ENCODE measurements around the gene MRFAP1L1. TPM values are rescaled to one million over a fixed set of nuclear protein-coding genes. Genes with fewer than 3 reads are reported as not detected.

MRFAP1L1 gene
- total and polyA plus RNA-seq, 9 of the 15 experiments (the other 6 are each of a cell fraction or from before 2014, with no cell fraction given), result 37.6 to 111 (median 83.8) TPM

DNA sequence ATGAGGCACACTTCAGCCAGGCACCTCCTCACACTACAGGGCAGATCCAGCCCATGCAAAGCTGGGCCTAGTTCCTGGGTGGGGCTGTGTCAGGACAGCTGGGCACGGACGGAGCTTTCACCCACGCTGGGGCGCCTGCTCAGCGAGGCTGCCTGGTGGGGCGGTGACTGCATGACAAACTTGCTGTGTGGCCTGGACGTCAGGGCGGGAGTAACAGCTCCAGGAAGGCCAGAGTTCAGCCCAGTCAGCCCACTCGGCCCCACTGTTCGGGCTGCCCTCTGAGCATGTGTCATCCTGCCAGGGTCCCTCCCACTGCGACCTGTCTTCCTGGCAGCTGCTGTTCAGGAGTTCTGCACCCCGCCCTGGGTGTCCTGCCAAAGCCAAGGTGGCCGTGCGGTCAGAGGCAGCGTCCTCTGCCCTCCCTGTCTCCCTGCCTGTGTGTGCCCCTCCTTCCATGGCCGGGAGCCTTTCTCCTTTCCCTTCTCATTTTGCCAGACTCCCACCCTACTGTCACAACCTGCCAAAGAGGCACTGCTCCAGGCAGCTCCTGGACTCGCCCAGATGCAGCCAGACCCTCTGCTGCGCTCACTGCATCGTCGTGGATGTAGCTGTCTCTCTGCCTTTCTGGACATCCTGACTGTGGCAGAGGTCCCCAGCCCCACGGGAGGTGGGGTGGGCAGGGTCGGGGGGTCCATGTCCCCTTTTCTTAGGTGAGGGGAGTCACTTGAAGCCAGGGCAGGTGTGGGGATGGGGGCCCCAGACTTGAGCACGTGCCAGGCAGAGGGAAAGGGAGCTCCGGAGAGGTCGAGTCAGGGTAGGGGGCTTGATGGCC lies 39.9 kb upstream of the MRFAP1L1 start:
- in situ Hi-C loops (cut with MboI) (no loop called here), intact Hi-C loops (cut with micrococcal nuclease) (no loop called here)
- ChIA-PET CTCF (ENCODE audit: low intra/inter-chr PET ratio) (no interaction called here), POLR2A (interaction anchor here (0.6 to 1.3 kb wide), 8 partner anchors 10 to 204 kb away, joined by 3 to 6 read pairs (median 4); partner anchors contain the start of gene MRFAP1L1)
- no TSS peak for BruUV-seq (replicated peaks)
- H3K79me2 ChIP-seq (ENCODE audit: control insufficient read depth, insufficient read depth, low read length), result no peaks in the 10 kb centered on the region
- H3K9me1 ChIP-seq (ENCODE audit: control insufficient read depth, insufficient read depth, low read length), result no peaks in the 10 kb centered on the region
- peaks cover 42 to 58% of the 10 kb centered on the region in 2 experiments for H3K4me1 ChIP-seq (replicated peaks in 1 of 2; ENCODE audit: control insufficient read depth in 2 of 2, insufficient read depth in 2 of 2, low read length in 2 of 2)
- ATAC-seq (no peak; the same call in 2 of the 3 replicates), DNase-seq (ENCODE audit: extremely low read depth in 1 of 4, low spot score in 3 of 4) (peak; percentile 44 to 56 (median 50)), FAIRE-seq (peak; percentile 62)
- H3K9me3 ChIP-seq (replicated peaks; ENCODE audit: control insufficient read depth, insufficient read depth, low read depth, low read length), result no peaks in the 10 kb centered on the region
- H4K20me1 ChIP-seq (replicated peaks; ENCODE audit: control insufficient read depth, insufficient read depth, low read length), result no peaks in the 10 kb centered on the region
- no peaks in the 10 kb centered on the region for H3K36me3 ChIP-seq (ENCODE audit: control insufficient read depth, insufficient read depth, low read length)
- no peak overlapping the region for H3K4me2 ChIP-seq (ENCODE audit: insufficient read depth, low read length)
- no peaks in the 10 kb centered on the region for H3K27me3 ChIP-seq (ENCODE audit: control insufficient read depth in 2 of 2, insufficient read depth in 2 of 2, low read length in 2 of 2)
- no peak overlapping the region for H3K4me3 ChIP-seq
- H2AFZ ChIP-seq (ENCODE audit: low read depth, low read length), result peak overlapping the region; percentile 94
- WGBS (ENCODE audit: insufficient coverage, low coverage, missing lambda C conversion rate), result 50% methylated on average over 15 of the region's 25 CpGs
- peak overlapping the region; percentile 21 to 84; a peak in 3 of 4 replicates for H3K9ac ChIP-seq (ENCODE audit: insufficient read depth in 1 of 2, low read depth in 2 of 2, low read length in 2 of 2)
- H3K27ac ChIP-seq (ENCODE audit: extremely low read depth, low read depth, low read length), result no peak overlapping the region; the same call in 2 of the 3 replicates
- TF ChIP-seq ZNF184 (CRISPR knock-in tag; IDR thresholded peaks at IDR 0.05), result no peak
- TF ChIP-seq ZNF444 (CRISPR knock-in tag; IDR thresholded peaks at IDR 0.05), result no peak
- no peak for TF ChIP-seq SOX6 (IDR thresholded peaks at IDR 0.05)
- TF ChIP-seq RBFOX2 (IDR thresholded peaks at IDR 0.05; ENCODE audit: low read depth, low read length), result peak; percentile 38; the same call in 1 of the 2 replicates
- TF ChIP-seq NRF1 (conservative IDR thresholded peaks at IDR 0.05 in 1 of 2, IDR thresholded peaks at IDR 0.05 in 1 of 2), result peak; percentile 41 to 54; a peak in 3 of 4 replicates
- peak; percentile 70 for TF ChIP-seq ZNF592 (IDR thresholded peaks at IDR 0.05)
- TF ChIP-seq HOXB6 (CRISPR knock-in tag; IDR thresholded peaks at IDR 0.05; ENCODE audit: borderline replicate concordance), result no peak
- TF ChIP-seq SRSF3 (IDR thresholded peaks at IDR 0.05; ENCODE audit: insufficient read depth, low read length), result no peak
- no peak for TF ChIP-seq NR2C2 (CRISPR knock-in tag; IDR thresholded peaks at IDR 0.05)
- TF ChIP-seq NR2C2 (tag; IDR thresholded peaks at IDR 0.05), result 0 out of 2 replicates have a peak, but pooled peaks have one; percentile 29
- no peak for TF ChIP-seq ZNF212 (CRISPR knock-in tag; IDR thresholded peaks at IDR 0.05)
- no peak for TF ChIP-seq ZNF224 (CRISPR knock-in tag; IDR thresholded peaks at IDR 0.05)
- 0 out of 2 replicates have a peak, but pooled peaks have one; percentile 10 for TF ChIP-seq TFAP4 (CRISPR knock-in tag; IDR thresholded peaks at IDR 0.05; ENCODE audit: borderline replicate concordance)
- no peak for TF ChIP-seq FOXA1 (IDR thresholded peaks at IDR 0.05; ENCODE audit: borderline replicate concordance)
- 0 out of 2 replicates have a peak, but pooled peaks have one; percentile 17 for TF ChIP-seq MYNN (IDR thresholded peaks at IDR 0.05)
- TF ChIP-seq MYNN (CRISPR knock-in tag; IDR thresholded peaks at IDR 0.05), result no peak
- peak; percentile 30; the same call in 1 of the 2 replicates for TF ChIP-seq ZFX (CRISPR knock-in tag; IDR thresholded peaks at IDR 0.05)
- TF ChIP-seq ZC3H8 (IDR thresholded peaks at IDR 0.05), result no peak
